Activated naive CD4-positive, alpha-beta T cell treated with anti-CD3 and anti-CD28 coated beads, Interleukin-2, amount 50 U/mL, for 72 hours (primary cell): ENCODE results near the gene CCDC88B. TPM values are rescaled to one million over a fixed set of nuclear protein-coding genes. Genes with fewer than 3 reads are reported as not detected.

Experiments
- ATAC-seq, 2 donors: fragments of 150-1000 bp; cut with Tn5 transposase; 2 replicates each; pipeline ENCODE4 v1.10.0; 2021; ENCODE audit warnings: mild to moderate bottlenecking in 2 of 2, moderate library complexity in 2 of 2
- DNase-seq, 2 donors: peaks; one replicate each; pipeline ENCODE4 v3.0.0; 2021 to 2022; ENCODE audit warnings: low spot score in 2 of 2
- H3K27ac Mint-ChIP-seq, 2 donors: one replicate each; pipeline ENCODE4 v1.8.0; 2022; ENCODE audit warnings: mild to moderate bottlenecking in 2 of 2, mixed read lengths in 2 of 2
- H3K36me3 Mint-ChIP-seq, 2 donors: one replicate each; pipeline ENCODE4 v1.8.0; 2022; ENCODE audit warnings: mixed read lengths in 2 of 2
- H3K9me3 Mint-ChIP-seq, 2 donors: one replicate each; pipeline ENCODE4 v1.8.0; 2022; ENCODE audit warnings: mixed read lengths in 2 of 2
- total RNA-seq, 2 donors: library from RNA; stranded (reverse); gene quantifications; one replicate each; pipeline ENCODE4 v1.2.3, GENCODE V29; 2022

Gene CCDC88B
- total RNA-seq, 2 donors from 2014 or later, result 75.0 to 103 TPM

GRCh38 chr11:64331569-64332371 lies 8.2 kb upstream of the CCDC88B start:
- H3K9me3 Mint-ChIP-seq, result no peaks in the 10 kb centered on the region
- peak; percentile 78 to 89 for DNase-seq
- no peaks in the 10 kb centered on the region for H3K36me3 Mint-ChIP-seq
- ATAC-seq, result peak; percentile 84 to 90
- H3K27ac Mint-ChIP-seq, result peak overlapping the region; percentile 12

DNA sequence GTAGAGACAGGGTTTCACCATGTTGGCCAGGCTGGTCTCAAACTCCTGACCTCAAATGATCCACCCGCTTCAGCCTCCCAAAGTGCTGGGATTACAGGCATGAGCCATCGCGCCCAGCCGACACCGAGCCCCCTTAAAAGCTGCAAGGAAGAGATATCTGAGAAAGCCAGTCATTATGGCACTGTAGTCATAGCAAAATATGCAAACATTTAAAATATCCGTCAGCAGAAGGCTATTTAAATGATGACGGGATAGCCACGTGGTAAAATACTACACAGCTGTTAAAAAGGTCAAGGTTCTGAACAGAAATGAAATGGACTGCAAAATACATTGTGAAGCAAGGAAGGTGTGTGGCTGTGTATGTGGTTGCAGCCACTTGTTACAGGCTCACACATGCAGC lies 6.4 kb upstream of the CCDC88B start:
- H3K27ac Mint-ChIP-seq, result no peak overlapping the region
- ATAC-seq (no peak), DNase-seq (no peak)
- no peaks in the 10 kb centered on the region for H3K36me3 Mint-ChIP-seq
- no peaks in the 10 kb centered on the region for H3K9me3 Mint-ChIP-seq

DNA sequence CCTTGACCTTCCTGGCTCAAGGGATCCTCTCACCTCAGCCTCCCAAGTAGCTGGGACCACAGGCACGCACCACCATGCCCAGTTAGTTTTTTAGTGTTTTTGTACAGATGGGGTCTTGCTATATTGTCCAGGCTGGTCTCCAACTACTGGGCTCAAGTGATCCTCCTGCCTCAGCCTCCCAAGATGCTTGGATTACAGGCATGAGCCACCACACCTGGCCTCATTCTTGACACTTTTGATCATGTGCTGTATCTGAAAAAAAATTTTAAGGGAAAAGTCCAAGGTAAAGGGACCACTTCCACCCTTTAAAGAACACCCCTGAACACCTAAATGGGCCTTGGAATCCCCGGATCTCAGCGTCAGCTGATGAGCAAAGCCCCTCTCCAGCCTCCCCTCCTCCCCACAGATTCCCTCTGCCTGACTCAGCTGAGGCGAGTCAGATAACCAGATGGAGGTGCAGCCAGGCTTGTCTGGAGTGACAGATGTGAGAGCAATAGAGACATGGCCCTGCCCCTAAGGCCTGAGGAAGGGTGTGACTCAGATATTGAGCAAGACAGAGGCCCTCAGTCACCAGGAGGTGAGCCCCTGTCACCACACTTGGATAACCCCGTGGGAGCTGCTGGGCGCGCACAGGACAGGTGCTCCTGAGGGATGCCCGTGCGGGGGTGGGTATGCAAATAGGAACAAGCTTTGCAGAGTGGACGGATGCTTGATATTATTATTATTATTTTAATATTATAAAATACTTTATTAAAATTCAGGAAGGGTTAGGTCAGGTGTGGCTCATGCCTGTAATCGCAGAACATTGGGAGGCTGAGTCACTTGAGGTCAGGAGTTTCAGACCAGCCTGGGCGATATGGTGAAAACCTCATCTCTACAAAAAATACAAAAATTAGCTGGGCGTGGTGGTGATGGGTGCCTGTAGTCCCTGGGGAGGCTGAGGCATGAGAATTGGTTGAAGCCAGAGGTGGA lies 5.0 kb upstream of the CCDC88B start:
- peak; percentile 55 to 79 for DNase-seq
- Mint-ChIP-seq H3K9me3 (no peaks in the 10 kb centered on the region), H3K27ac (peak overlapping the region; percentile 11 to 79), H3K36me3 (peaks cover 0 to 10% of the 10 kb centered on the region in 2 donors)
- ATAC-seq, result peak; percentile 70 to 81

- H3K36me3 Mint-ChIP-seq, result peaks cover 5 to 10% of the 10 kb centered on the region in 2 donors
- H3K27ac Mint-ChIP-seq, result peak overlapping the region in 1 of 2 donors; percentile 47
These were observed 2.3 kb upstream of the CCDC88B start for GRCh38 chr11:64337538-64338249.

DNA sequence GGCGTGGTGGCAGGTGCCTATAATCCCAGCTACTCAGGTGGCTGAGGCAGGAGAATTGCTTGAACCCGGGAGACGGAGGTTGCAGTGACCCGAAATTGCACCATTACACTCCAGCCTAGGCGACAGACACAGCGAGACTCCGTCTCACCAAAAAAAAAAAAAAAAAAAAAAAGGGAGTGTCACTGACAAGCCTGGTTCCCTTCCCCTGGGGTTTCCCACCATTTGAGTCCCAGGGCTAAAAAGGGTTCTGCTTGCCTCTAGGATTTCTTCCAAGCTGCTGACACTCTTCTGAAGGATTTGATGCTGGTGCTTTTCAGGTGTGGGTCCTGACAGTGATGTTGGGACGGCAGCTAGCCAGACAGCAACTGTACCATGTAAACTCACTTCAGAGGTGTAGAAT lies 1.3 kb upstream of the CCDC88B start:
- H3K36me3 Mint-ChIP-seq, result peaks cover 5 to 10% of the 10 kb centered on the region in 2 donors
- ATAC-seq (no peak), DNase-seq (no peak)
- H3K27ac Mint-ChIP-seq, result peak overlapping the region in 1 of 2 donors; percentile 83
- H3K9me3 Mint-ChIP-seq, result no peaks in the 10 kb centered on the region

More at GRCh38 chr11:64337538-64338249, 2.3 kb upstream of the CCDC88B start:
- no peaks in the 10 kb centered on the region for H3K9me3 Mint-ChIP-seq
- DNase-seq (no peak), ATAC-seq (no peak)

GRCh38 chr11:64339286-64339685 lies 718 bp upstream of the CCDC88B start:
- DNase-seq (no peak), ATAC-seq (no peak)
- H3K36me3 Mint-ChIP-seq, result peaks cover 5 to 10% of the 10 kb centered on the region in 2 donors
- no peaks in the 10 kb centered on the region for H3K9me3 Mint-ChIP-seq
- H3K27ac Mint-ChIP-seq, result peak overlapping the region; percentile 83 to 95

- Mint-ChIP-seq H3K36me3 (peaks cover 5 to 10% of the 10 kb centered on the region in 2 donors), H3K27ac (peak overlapping the region; percentile 83 to 95), H3K9me3 (no peaks in the 10 kb centered on the region)
- peak in 1 of 2 donors; percentile 85 for DNase-seq
- ATAC-seq, result peak; percentile 28 to 61
These were observed 799 bp downstream of the CCDC88B start for GRCh38 chr11:64340671-64341335.

- Mint-ChIP-seq H3K9me3 (no peaks in the 10 kb centered on the region), H3K27ac (peak overlapping the region in 1 of 2 donors; percentile 83), H3K36me3 (peaks cover 5 to 10% of the 10 kb centered on the region in 2 donors)
- DNase-seq, result no peak
- no peak for ATAC-seq
These were observed 1.4 kb downstream of the CCDC88B start for GRCh38 chr11:64341429-64341828.

- H3K9me3 Mint-ChIP-seq, result no peaks in the 10 kb centered on the region
- peaks cover 5 to 10% of the 10 kb centered on the region in 2 donors for H3K36me3 Mint-ChIP-seq
- H3K27ac Mint-ChIP-seq, result peak overlapping the region in 1 of 2 donors; percentile 83
- peak; percentile 28 to 85 for ATAC-seq
- DNase-seq, result peak in 1 of 2 donors; percentile 94
These were observed 2.1 kb downstream of the CCDC88B start for GRCh38 chr11:64341851-64342791.

GRCh38 chr11:64342869-64343745 lies 3.1 kb downstream of the CCDC88B start:
- H3K36me3 Mint-ChIP-seq, result peaks cover 5 to 10% of the 10 kb centered on the region in 2 donors
- DNase-seq (no peak), ATAC-seq (no peak)
- H3K27ac Mint-ChIP-seq, result no peak overlapping the region
- H3K9me3 Mint-ChIP-seq, result no peaks in the 10 kb centered on the region

DNA sequence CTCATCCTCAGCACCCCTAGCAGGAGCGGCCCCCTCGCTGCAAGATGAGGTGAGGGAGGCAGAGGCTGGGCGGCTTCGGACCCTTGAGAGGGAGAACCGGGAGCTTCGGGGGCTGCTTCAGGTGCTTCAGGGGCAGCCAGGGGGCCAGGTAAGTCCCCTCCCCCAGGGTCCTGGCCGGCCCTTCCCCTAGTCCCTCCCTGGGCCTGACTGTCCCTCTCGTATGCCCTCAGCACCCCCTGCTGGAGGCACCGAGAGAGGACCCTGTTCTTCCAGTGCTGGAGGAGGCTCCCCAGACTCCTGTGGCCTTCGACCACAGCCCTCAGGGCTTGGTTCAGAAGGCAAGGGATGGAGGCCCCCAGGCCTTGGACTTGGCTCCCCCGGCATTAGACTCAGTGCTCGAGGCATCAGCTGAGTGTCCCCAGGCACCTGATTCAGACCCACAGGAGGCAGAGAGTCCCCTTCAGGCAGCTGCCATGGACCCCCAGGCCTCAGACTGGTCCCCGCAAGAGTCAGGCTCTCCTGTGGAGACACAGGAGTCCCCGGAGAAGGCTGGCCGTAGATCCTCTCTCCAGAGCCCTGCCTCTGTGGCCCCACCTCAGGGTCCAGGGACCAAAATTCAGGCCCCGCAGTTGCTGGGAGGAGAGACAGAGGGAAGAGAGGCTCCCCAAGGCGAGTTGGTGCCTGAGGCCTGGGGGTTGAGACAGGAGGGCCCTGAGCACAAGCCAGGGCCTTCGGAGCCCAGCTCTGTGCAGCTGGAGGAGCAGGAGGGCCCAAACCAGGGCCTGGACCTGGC lies 4.0 kb downstream of the CCDC88B start:
- ATAC-seq (no peak), DNase-seq (no peak)
- H3K27ac Mint-ChIP-seq, result peak overlapping the region in 1 of 2 donors; percentile 77
- H3K9me3 Mint-ChIP-seq, result no peaks in the 10 kb centered on the region
- peaks cover 5 to 9% of the 10 kb centered on the region in 2 donors for H3K36me3 Mint-ChIP-seq

DNA sequence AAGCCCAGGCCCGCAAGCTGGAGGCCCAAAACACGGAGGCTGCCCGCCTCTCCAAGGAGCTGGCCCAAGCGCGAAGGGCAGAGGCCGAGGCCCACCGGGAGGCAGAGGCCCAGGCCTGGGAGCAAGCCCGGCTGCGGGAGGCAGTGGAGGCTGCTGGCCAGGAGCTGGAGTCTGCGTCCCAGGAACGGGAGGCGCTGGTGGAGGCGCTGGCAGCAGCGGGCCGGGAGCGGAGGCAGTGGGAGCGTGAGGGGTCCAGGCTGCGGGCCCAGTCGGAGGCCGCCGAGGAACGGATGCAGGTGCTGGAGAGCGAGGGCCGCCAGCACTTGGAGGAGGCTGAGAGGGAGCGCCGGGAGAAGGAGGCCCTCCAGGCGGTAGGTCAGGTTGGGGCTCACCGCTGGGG lies 4.8 kb downstream of the CCDC88B start:
- ATAC-seq, result no peak
- Mint-ChIP-seq H3K36me3 (peaks cover 1 to 5% of the 10 kb centered on the region in 2 donors), H3K9me3 (no peaks in the 10 kb centered on the region), H3K27ac (peak overlapping the region in 1 of 2 donors; percentile 77)
- DNase-seq, result no peak

DNA sequence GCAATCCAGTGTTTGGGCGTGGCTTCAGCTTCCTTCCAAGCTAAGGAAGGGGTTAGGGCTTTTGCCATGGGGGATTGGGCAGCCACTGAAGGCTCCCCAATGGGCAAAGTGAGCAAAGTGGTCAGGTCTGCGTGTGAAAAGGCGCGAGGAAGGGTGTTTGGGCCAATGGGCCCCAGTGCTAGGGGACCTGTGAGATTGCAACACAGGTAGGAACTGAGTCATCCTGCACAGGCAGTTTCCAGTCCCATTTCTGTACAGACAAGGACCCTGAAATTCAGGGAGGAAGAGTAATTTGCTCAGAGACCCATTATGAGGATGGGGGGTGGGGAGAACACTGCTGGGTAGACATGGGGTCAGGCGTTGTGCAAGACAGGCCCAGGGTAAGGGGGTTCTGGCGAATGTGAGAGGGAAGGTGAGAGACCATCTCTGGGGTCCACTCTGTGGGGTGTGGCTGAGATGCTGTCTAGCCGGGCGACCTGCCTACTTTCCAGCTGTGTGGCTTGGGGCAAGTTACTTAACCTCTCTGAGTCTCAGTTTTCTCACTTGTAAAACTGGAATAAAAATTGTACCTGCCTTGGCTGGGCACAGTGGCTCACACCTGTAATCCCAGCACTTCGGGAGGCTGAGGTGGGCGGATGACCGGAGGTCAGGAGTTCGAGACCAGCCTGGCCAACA lies 7.3 kb downstream of the CCDC88B start:
- peak overlapping the region; percentile 23 to 41 for H3K27ac Mint-ChIP-seq
- ATAC-seq, result no peak
- no peaks in the 10 kb centered on the region for H3K36me3 Mint-ChIP-seq
- DNase-seq, result no peak
- H3K9me3 Mint-ChIP-seq, result no peaks in the 10 kb centered on the region
